KOPT-K1 (cell line): ENCODE results near the gene SINHCAF.
"Not testable (repeated sequence)": the region's sequence is repeated elsewhere in the genome, so short reads cannot be mapped to it uniquely, and the experiment has no call there.

Experiments
- H3K27ac ChIP-seq: fragments of 200-600 bp; sonication (generic); 2 replicates; pipeline ENCODE4 v1.5.1; 2016; ENCODE audit warnings: antibody characterized with exemption, mild to moderate bottlenecking, low read depth, low read length; ENCODE audit not compliant: poor library complexity, severe bottlenecking
- H3K36me3 ChIP-seq: fragments of 200-600 bp; sonication (generic); 2 replicates; pipeline ENCODE4 v1.5.1; 2017; ENCODE audit warnings: antibody characterized with exemption, mild to moderate bottlenecking, low read length, moderate library complexity; ENCODE audit not compliant: insufficient read depth
- H3K9me3 ChIP-seq: fragments of 200-600 bp; sonication (generic); 2 replicates; pipeline ENCODE4 v1.5.1; 2017; ENCODE audit warnings: antibody characterized with exemption, low read length, mild to moderate bottlenecking; ENCODE audit not compliant: insufficient read depth, poor library complexity, severe bottlenecking

The SINHCAF gene

GRCh38 chr12:31325877-31326631 is at the start of gene SINHCAF:
Gene SINHCAF, minus strand, starts transcription at chr12:31326150. Its CDS starts 27,946 bp downstream, at chr12:31298204.
- H3K27ac ChIP-seq: peak within 1 kb of the TSS; percentile 83
- H3K36me3 ChIP-seq: no peaks in the 10 kb centered on the region
- H3K9me3 ChIP-seq: no peaks in the 10 kb centered on the region

- not testable (repeated sequence) for H3K9me3 ChIP-seq
Observed at GRCh38 chr12:31375422-31375821, 49.5 kb upstream of the SINHCAF start.

GRCh38 chr12:31371256-31371620 is 45.3 kb upstream of the SINHCAF start:
- Histone ChIP-seq H3K27ac (no peak overlapping the region), H3K9me3 (no peaks in the 10 kb centered on the region), H3K36me3 (no peaks in the 10 kb centered on the region)

More at GRCh38 chr12:31375422-31375821, 49.5 kb upstream of the SINHCAF start:
- not testable (repeated sequence) for H3K27ac ChIP-seq, H3K36me3 ChIP-seq

- no peak overlapping the region for H3K27ac ChIP-seq
Observed at GRCh38 chr12:31370531-31371255, 44.7 kb upstream of the SINHCAF start.

GRCh38 chr12:31369712-31370521 is 44.0 kb upstream of the SINHCAF start:
- H3K36me3 ChIP-seq: no peaks in the 10 kb centered on the region
- H3K9me3 ChIP-seq: no peaks in the 10 kb centered on the region
- H3K27ac ChIP-seq: no peak overlapping the region

More at GRCh38 chr12:31370531-31371255, 44.7 kb upstream of the SINHCAF start:
- Histone ChIP-seq H3K36me3 (no peaks in the 10 kb centered on the region), H3K9me3 (no peaks in the 10 kb centered on the region)

- no peaks in the 10 kb centered on the region for H3K36me3 ChIP-seq
- H3K9me3 ChIP-seq: no peaks in the 10 kb centered on the region
- no peak overlapping the region for H3K27ac ChIP-seq
Observed at GRCh38 chr12:31368666-31369361, 42.9 kb upstream of the SINHCAF start.

- no peak overlapping the region for H3K27ac ChIP-seq
- H3K36me3 ChIP-seq: no peaks in the 10 kb centered on the region
- H3K9me3 ChIP-seq: no peaks in the 10 kb centered on the region
Observed at GRCh38 chr12:31366104-31366621, 40.2 kb upstream of the SINHCAF start.

GRCh38 chr12:31363831-31364230 is 37.9 kb upstream of the SINHCAF start:
- H3K36me3 ChIP-seq: no peaks in the 10 kb centered on the region
- no peak overlapping the region for H3K27ac ChIP-seq
- no peaks in the 10 kb centered on the region for H3K9me3 ChIP-seq

GRCh38 chr12:31363416-31363809 is 37.5 kb upstream of the SINHCAF start:
- H3K36me3 ChIP-seq: no peaks in the 10 kb centered on the region
- no peak overlapping the region for H3K27ac ChIP-seq
- H3K9me3 ChIP-seq: no peaks in the 10 kb centered on the region

GRCh38 chr12:31362759-31363415 is 36.9 kb upstream of the SINHCAF start:
- H3K9me3 ChIP-seq: no peaks in the 10 kb centered on the region
- no peaks in the 10 kb centered on the region for H3K36me3 ChIP-seq
- H3K27ac ChIP-seq: peak overlapping the region; percentile 37

GRCh38 chr12:31362115-31362758 is 36.3 kb upstream of the SINHCAF start:
- H3K36me3 ChIP-seq: no peaks in the 10 kb centered on the region
- peak overlapping the region; percentile 37 for H3K27ac ChIP-seq
- H3K9me3 ChIP-seq: no peaks in the 10 kb centered on the region

GRCh38 chr12:31361730-31362114 is 35.8 kb upstream of the SINHCAF start:
- Histone ChIP-seq H3K36me3 (no peaks in the 10 kb centered on the region), H3K27ac (no peak overlapping the region), H3K9me3 (no peaks in the 10 kb centered on the region)

- Histone ChIP-seq H3K9me3 (no peaks in the 10 kb centered on the region), H3K36me3 (no peaks in the 10 kb centered on the region), H3K27ac (no peak overlapping the region)
Observed at GRCh38 chr12:31355747-31356107, 29.8 kb upstream of the SINHCAF start.
